ENCODE results near the gene CDON. TPM values are rescaled to one million over a fixed set of nuclear protein-coding genes. Genes with fewer than 3 reads are reported as not detected.

The CDON gene
- total RNA-seq, 1 donor from 2014 or later, result 19.9 TPM

GRCh38 chr11:125952973-125953372, 109.7 kb downstream of the CDON start:
- no peak overlapping the region for H3K4me3 Mint-ChIP-seq (ENCODE audit: unreplicated experiment)
- H3K27ac Mint-ChIP-seq (ENCODE audit: unreplicated experiment), result no peak overlapping the region
- no peaks in the 10 kb centered on the region for H3K9me3 Mint-ChIP-seq (ENCODE audit: low read depth)
- DNase-seq (ENCODE audit: low spot score), result no peak
- TF ChIP-seq, protein P1, sequence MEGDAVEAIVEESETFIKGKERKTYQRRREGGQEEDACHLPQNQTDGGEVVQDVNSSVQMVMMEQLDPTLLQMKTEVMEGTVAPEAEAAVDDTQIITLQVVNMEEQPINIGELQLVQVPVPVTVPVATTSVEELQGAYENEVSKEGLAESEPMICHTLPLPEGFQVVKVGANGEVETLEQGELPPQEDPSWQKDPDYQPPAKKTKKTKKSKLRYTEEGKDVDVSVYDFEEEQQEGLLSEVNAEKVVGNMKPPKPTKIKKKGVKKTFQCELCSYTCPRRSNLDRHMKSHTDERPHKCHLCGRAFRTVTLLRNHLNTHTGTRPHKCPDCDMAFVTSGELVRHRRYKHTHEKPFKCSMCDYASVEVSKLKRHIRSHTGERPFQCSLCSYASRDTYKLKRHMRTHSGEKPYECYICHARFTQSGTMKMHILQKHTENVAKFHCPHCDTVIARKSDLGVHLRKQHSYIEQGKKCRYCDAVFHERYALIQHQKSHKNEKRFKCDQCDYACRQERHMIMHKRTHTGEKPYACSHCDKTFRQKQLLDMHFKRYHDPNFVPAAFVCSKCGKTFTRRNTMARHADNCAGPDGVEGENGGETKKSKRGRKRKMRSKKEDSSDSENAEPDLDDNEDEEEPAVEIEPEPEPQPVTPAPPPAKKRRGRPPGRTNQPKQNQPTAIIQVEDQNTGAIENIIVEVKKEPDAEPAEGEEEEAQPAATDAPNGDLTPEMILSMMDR (IDR thresholded peaks at IDR 0.05), result no peak
- H3K27me3 Mint-ChIP-seq (ENCODE audit: low read depth), result peaks cover 2% of the 10 kb centered on the region
- H3K4me1 Mint-ChIP-seq (ENCODE audit: low read depth), result peaks cover 9% of the 10 kb centered on the region
- H3K36me3 Mint-ChIP-seq (ENCODE audit: low read depth), result peaks cover 13% of the 10 kb centered on the region

GRCh38 chr11:125952559-125952958, 110.1 kb downstream of the CDON start:
- Mint-ChIP-seq H3K36me3 (ENCODE audit: low read depth) (peaks cover 9% of the 10 kb centered on the region), H3K27ac (ENCODE audit: unreplicated experiment) (no peak overlapping the region), H3K9me3 (ENCODE audit: low read depth) (no peaks in the 10 kb centered on the region), H3K4me1 (ENCODE audit: low read depth) (peaks cover 9% of the 10 kb centered on the region), H3K4me3 (ENCODE audit: unreplicated experiment) (no peak overlapping the region), H3K27me3 (ENCODE audit: low read depth) (peaks cover 2% of the 10 kb centered on the region)
- DNase-seq (ENCODE audit: low spot score), result no peak
- TF ChIP-seq, protein P1 (IDR thresholded peaks at IDR 0.05), result no peak

GRCh38 chr11:125951731-125952130, 110.9 kb downstream of the CDON start:
- H3K27ac Mint-ChIP-seq (ENCODE audit: unreplicated experiment), result no peak overlapping the region
- H3K27me3 Mint-ChIP-seq (ENCODE audit: low read depth), result peaks cover 2% of the 10 kb centered on the region
- TF ChIP-seq, protein P1 (IDR thresholded peaks at IDR 0.05), result no peak
- no peak for DNase-seq (ENCODE audit: low spot score)
- H3K9me3 Mint-ChIP-seq (ENCODE audit: low read depth), result no peaks in the 10 kb centered on the region
- H3K4me1 Mint-ChIP-seq (ENCODE audit: low read depth), result peaks cover 6% of the 10 kb centered on the region
- H3K4me3 Mint-ChIP-seq (ENCODE audit: unreplicated experiment), result no peak overlapping the region
- peaks cover 7% of the 10 kb centered on the region for H3K36me3 Mint-ChIP-seq (ENCODE audit: low read depth)

DNA sequence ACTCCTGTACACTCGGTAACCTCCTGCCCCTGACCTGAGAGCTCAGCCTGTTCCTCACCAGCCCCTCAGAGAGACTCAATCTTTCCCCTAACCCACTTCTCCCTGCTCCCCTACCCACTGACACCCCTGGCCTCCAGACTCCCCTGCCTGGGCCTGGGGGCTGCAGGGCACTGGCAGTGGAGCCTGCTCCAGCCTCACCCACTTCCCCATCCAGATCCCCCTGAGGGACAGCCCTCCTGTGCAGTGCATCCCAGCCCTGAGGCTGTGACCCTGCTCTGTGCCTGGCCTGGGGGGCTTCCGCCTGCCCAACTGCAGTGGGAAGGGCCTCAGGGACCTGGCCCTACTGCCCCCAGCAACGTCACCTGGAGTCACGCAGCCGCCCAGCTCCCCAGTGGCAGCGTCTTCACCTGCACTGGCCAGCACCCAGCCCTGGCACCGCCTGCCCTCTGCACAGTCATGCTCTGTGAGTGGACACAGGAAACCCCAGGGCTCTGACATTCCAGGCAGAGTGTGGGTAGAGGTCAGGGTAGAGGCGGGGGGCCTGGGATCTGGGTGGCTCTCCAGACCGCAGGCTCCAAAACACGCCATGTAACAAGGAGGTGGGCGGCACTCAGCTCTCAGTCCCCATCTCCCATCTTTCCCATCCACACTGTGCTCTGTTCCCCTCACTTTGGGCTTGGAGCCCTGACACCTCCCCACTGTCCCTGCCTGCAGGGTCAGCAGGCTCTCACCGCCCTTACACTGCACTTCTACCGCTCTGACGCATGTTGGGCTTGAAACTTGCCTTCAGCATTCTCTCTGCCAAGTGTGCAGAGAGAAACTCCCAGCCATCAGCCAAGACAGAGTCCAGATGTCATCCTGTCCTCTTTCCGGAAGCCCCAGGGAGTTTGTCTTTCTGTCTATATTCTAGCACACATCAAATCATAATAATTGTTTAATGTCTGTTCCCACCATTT, 111.7 kb downstream of the CDON start:
- no peaks in the 10 kb centered on the region for H3K9me3 Mint-ChIP-seq (ENCODE audit: low read depth)
- H3K4me1 Mint-ChIP-seq (ENCODE audit: low read depth), result no peaks in the 10 kb centered on the region
- no peak for DNase-seq (ENCODE audit: low spot score)
- H3K4me3 Mint-ChIP-seq (ENCODE audit: unreplicated experiment), result no peak overlapping the region
- H3K36me3 Mint-ChIP-seq (ENCODE audit: low read depth), result peaks cover 5% of the 10 kb centered on the region
- peaks cover 2% of the 10 kb centered on the region for H3K27me3 Mint-ChIP-seq (ENCODE audit: low read depth)
- no peak overlapping the region for H3K27ac Mint-ChIP-seq (ENCODE audit: unreplicated experiment)
- TF ChIP-seq, protein P1 (IDR thresholded peaks at IDR 0.05), result no peak

GRCh38 chr11:125950178-125950490, 112.5 kb downstream of the CDON start:
- Mint-ChIP-seq H3K36me3 (ENCODE audit: low read depth) (no peaks in the 10 kb centered on the region), H3K27me3 (ENCODE audit: low read depth) (peaks cover 2% of the 10 kb centered on the region), H3K9me3 (ENCODE audit: low read depth) (no peaks in the 10 kb centered on the region), H3K4me3 (ENCODE audit: unreplicated experiment) (no peak overlapping the region), H3K4me1 (ENCODE audit: low read depth) (no peaks in the 10 kb centered on the region), H3K27ac (ENCODE audit: unreplicated experiment) (no peak overlapping the region)
- TF ChIP-seq, protein P1 (IDR thresholded peaks at IDR 0.05), result no peak
- DNase-seq (ENCODE audit: low spot score), result no peak
